GM18909 (cell line): ENCODE data around the gene CAP1.
"Not testable (repeated sequence)": the region's sequence is repeated elsewhere in the genome, so short reads cannot be mapped to it uniquely, and the experiment has no call there.

Experiments
- ATAC-seq: cut with Tn5 transposase; IDR thresholded peaks from one replicate; pipeline ENCODE4 v1.9.1; 2021; ENCODE audit warnings: mild to moderate bottlenecking; ENCODE audit not compliant: unreplicated experiment, poor library complexity

CAP1 gene

DNA sequence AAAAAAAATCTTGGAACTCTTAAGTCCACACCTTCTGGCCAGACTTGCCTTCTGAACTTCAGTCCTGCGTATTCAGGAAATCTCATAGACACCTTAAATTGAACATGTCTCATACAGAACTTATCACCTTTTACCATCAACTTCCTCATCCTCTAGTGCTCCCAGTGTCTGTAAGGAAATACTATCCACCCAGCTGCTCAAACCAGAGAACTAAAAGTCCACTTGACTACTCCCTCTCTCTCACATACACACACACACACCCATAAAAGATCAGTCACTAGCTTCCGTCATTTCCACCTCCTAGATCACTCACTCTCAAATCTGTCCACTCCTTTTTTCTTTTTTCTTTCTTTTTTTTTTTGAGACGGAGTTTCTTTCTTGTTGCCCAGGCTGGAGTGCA is 10.9 kb upstream of the CAP1 start:
- ATAC-seq = no peak

DNA sequence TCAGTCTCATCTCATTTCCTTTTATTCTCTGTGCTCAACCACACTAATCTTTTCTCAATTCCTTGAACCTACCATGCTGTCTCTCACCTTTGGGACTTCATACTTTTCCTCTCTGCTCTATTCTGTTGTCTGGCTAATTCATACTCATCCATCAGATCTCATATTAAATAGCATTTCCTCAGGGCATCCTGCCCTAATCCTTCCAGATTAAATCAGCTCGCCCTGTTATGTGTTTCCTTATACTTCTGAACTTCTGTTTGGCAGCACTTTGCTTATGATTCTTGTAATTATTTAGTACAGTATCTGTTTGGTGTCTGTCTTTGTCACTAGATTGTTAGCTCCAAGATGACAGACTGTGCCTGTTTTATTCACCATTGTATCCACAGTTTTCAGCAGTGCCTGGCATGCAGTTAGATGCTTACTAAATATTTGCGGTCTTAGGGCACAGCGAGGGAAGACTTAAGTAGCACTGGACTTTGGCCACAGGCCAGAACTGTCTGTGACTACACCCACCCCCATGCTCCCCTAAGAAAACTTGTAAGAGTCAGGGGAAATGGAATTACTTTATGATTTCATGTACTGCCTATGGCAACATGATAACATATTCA is 9.9 kb upstream of the CAP1 start:
- no peak for ATAC-seq

DNA sequence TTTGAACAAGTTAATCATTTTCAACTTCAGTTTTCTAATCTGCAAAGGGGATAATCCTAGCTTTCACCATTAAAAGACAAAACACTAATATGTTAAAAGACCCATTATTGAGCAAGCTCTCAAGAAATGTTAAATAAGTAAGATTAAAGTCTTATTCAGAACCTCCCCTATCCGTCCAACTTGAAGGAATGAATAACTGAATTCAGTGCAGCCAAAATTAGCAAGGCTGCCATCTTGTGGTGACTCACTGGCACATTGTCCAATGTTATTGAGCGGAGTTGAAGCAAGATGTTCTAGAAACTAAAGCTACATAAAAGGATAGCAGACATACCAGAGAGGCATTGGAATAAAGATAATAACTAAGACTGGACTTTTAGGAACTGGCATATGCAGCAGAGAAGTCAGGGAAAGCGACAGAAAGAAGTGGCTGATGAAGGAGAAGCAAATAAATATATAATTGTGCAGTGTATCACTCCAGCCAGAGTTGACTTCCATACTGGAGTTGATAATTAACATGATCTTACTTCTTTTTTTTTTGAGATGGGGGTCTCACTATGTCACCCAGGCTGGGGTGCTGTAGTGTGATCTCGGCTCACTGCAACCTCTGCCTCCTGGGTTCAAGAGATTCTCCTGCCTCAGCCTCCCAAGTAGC is 8.2 kb upstream of the CAP1 start:
- ATAC-seq = no peak

DNA sequence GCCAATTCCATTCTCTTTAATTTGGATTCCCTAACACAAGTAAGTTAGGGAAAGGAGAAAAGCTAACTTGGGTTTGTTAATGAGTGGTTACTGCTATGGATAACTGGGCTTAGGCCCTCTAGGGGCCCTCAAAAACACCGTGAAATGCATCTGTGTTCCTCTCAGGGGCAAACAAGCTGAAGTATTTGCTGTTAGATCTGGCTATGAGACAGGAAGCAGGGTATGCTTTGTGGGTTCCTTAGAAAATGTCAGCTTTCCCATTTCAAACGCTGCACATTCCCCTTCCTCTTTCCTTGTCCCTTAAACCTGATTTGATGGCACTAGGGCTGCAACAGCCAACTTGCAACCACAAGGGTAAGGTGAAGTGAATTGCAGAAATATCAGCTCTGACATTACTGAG is 5.7 kb upstream of the CAP1 start:
- ATAC-seq = no peak

DNA sequence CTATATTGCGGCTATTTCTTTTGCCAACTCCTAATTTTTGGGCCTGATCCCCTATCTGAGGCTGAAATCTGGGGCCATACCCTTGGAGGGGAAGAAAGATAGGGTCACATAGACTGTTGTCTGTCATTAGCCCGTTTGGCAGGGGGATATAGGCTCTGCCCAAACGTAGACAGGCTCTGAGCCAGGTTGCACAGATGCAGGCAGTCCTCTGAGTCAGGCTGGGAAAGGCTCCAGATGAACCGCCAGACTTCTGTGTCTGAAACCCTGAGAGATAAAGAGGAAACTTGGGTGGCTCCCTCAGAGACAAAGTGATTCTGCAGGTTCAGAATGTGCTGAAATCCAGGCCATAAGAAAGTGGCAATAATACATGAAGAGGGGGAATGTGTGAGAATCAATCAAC is 4.0 kb upstream of the CAP1 start:
- ATAC-seq = no peak

GRCh38 chr1:40037254-40037653 is 3.3 kb upstream of the CAP1 start:
- ATAC-seq = not testable (repeated sequence)

DNA sequence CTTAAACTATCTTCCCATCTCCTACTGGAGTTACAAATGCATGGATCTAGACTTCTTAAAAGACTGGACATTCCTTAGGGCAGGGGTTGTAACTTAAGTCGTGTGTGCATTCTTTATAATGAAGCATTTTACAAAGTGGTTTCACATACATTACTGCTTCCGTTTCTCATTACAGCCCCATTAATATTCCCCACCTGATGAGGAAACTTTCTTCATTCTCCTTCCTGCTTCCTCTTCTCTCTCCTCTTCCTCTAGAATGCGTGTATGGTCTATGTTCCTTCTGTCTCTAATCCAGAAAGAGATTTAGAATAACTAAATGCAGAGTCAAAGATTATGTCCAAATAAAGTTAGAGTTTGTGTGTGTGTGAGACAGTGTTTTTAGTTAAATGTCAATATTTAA is 1.8 kb upstream of the CAP1 start:
- ATAC-seq = no peak

GRCh38 chr1:40039245-40039756 is 1.2 kb upstream of the CAP1 start:
- peak; percentile 10 for ATAC-seq

- ATAC-seq = peak; percentile 68
Observed at GRCh38 chr1:40039757-40040510, 595 bp upstream of the CAP1 start.

GRCh38 chr1:40041466-40041838 is 923 bp downstream of the CAP1 start:
- ATAC-seq = no peak

DNA sequence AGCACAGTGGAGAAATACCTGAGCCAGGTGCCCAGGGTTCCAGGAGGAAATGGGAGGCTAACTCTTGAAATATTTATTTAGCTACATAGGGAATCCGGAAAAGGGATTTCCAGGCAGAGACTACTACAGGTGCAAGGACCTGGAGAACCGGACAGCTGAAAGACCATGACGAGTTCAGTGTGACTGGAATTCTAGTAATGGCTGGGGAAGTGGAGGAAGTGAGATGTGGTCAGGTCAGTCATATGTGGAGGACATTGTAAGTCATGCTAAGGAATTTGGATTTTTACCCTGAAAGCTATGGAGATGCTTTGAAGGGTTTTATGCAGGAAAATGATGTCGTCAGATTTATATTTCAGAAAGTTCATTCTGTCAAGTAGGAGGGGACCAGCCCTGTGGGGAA is 1.8 kb downstream of the CAP1 start:
- ATAC-seq = no peak

- ATAC-seq = no peak
Observed at GRCh38 chr1:40044110-40044509, 3.6 kb downstream of the CAP1 start.

DNA sequence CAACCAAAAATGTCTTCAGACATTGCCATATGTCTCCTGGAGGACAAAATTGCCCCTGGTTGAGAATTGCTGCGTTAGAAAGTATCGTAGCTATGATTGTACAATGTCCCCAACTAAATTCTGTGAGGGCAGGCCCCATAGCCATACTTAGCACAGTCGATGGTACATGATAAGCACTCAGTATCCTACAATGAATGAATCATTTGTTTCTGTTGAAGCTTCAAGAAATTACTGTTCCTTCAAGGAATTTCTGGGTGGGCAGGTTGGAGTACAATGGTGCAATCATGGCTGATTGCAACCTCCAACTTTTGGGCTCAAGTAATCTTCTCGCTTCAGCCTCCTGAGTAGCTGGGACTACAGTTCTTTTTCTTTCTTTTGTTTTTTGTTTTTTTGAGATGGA is 4.7 kb downstream of the CAP1 start:
- ATAC-seq = no peak

GRCh38 chr1:40045766-40046165 is 5.2 kb downstream of the CAP1 start:
- ATAC-seq = no peak

DNA sequence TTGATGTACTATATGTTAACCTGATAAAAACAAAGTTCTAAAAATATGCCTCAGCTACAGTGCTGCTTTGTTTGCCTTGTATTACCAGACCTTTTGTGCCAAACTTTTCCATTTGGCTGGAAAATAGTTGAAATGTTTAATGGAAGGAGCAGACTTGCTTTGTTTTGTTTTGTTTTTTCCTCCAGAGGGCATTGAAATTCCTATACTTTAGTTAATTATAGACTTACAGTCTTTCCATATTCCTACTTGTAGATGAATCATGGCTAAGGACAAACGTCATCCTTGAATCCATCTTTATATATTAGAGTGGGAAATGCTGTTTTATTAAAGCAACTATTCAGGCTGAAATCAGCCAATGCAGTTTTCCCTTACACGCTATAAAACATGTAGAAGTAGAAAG is 6.7 kb downstream of the CAP1 start:
- no peak for ATAC-seq

GRCh38 chr1:40047769-40048168 is 7.2 kb downstream of the CAP1 start:
- ATAC-seq = no peak

GRCh38 chr1:40049725-40050124 is 9.2 kb downstream of the CAP1 start:
- no peak for ATAC-seq

DNA sequence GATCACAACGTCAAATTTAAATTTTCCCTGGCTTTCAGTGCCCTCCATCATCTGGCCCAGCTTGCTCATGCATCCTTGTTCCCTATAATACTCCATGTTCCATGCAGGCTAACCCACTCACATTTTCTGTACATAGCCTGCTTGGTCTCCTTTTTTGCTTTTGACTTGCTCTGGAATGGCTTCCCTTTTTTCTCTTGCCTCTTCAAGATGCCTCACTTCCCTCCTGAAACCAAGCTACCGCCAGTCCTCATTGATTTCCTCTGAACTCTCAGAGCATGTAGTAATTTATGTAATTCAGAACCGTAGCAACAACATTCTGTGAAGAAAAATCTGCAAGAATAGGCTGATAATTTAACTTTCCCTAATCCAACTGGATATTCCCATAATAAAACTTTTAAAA is 10.3 kb downstream of the CAP1 start:
- no peak for ATAC-seq

GRCh38 chr1:40053138-40053887 is 12.8 kb downstream of the CAP1 start:
- ATAC-seq = no peak

GRCh38 chr1:40056519-40057309 is 16.2 kb downstream of the CAP1 start:
- ATAC-seq = no peak
